Left kidney (tissue), 2 donors: Measurements from ENCODE around the gene SHC3. TPM values are rescaled to one million over a fixed set of nuclear protein-coding genes. Genes with fewer than 3 reads are reported as not detected.

Experiments used
- DNase-seq: peaks from one replicate; pipeline ENCODE4 v3.0.0-alpha.2; 2013
- polyA plus RNA-seq: library from polyadenylated mRNA; unstranded; fragments of 120-200 nt; gene quantifications from one replicate; pipeline ENCODE4 v1.2.1, GENCODE V29; 2013; ENCODE audit not compliant: insufficient read length

The SHC3 gene
- polyA plus RNA-seq, 1 donor = 2.7 TPM

DNA sequence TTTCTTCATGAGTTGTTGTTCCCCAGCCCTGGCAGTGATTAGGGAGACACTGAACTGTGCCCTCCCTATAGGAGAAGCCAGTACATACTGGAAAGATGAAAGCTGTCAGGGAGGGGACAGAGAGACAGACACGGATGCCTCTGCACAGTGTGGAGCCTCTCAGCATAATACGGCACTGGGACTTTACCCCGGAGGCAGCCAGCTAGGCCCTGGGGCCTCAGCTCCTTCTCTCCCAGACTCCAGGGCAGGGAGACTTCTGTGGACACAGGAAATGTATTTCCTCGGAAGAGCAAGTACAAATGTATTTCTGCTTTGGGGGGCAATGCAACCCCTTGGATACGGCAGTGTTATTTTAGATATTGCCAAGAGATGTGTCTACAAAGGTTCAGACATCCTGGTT is 125.3 kb downstream of the SHC3 start:
- no peak for DNase-seq

DNA sequence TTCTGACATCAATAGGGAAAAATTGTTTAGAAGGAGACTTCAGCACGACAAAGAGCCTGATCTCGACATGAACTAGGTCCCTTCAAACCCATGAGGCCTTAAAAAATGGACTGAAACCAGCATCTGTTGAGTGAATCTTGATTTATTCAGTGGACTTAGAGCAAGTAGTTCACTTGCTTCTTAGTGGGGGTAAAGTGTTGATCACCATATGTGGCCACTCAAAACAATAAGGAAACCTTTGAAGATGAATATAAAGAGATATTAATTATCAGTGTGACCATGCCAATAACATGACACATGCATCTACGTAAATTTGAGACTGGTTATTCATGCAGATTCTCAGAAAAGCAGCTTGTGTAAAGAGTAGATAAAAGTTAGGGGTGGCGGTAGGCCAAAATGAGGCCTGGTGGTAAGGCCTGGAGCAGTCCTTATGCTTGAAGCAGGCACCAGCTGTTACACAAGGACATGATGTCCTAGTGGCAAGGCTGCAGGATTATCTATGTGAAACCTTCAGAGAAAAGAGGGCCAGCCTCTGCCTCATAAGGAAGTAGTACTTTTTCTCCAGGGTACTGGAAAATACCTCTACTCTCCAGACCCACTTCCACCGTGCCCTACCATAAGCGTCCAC is 126.0 kb downstream of the SHC3 start:
- no peak for DNase-seq

DNA sequence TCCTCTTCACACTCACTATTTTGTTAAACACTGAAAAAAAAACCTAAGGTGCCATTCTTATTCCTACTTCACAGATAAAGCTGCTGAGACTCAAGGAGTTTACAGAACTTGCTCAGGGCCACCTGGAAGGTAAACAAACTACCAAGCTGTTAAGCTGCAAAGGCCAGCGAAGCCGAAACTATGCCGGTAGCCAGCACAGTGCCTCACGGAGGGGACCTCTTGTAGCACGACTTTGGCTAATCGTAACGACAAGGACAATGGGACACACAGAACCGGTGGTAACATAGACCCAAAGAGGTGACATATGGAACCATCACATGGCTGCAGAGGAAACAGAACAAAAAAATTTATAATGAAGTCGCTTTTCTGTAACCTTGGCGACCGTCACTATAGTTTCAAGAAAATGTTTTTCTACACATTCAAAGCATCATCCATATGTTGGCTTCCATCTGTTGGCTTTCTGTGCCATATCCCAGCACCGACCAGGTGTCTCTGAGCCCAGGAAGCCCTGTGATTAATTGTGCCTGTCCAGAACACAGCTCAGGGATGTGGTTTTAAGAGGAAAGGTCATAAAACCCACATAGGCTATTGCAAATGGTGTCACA is 127.1 kb downstream of the SHC3 start:
- DNase-seq = no peak

DNA sequence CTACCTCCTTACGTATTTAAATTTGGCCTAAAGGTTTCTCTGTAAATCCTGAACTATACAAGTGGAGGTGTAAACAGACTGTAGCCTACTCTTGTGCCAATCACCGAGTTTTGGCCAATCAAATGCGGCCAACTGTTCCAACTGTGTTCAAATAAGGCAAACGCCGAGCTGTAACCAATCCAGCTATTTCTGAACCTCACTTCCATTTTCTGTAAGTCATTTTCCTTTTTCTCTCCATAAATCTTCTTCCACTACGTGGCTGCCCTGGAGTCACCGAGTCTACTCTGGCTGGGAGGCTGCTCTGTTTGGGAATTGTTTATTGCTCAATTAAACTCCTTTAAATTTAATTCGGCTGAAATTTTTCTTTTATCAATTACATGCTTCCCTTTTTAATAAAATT is 129.0 kb downstream of the SHC3 start:
- DNase-seq = no peak

DNA sequence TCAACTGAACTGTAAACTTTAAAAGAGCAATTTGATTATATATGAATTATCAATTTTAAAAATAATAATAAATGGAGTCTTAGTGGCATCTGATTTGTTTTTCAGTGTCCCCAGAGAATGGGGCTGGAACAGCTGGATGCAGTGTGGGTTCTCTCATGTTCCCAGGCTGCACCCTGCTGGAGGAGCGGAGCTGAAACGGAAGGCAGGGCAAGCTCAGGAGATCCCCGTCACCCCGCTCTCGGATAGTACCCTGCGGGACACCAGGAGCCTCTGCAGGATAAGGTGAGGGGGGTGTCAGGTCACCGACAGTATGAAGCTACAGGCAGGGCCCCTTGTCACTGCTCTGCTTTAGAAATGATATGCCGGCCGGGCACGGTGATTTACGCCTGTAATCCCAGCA is 130.0 kb downstream of the SHC3 start:
- no peak for DNase-seq

DNA sequence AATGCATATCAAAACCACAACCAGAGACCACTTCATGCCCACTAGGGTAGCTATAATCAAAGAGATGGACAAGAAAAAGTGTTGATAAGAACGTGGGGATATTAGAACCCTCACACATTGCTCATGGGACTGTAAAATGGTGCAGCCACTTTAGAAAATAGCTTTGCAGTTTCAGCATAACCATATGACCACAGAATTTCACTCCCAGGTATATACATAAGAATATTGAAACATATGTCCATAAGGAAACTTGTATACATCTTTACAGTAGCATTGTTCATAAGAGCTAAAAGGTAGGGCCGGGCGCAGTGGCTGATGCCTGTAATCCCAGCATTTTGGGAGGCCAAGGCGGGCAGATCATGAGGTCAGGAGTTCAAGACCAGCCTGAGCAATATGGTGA is 131.0 kb downstream of the SHC3 start:
- no peak for DNase-seq

DNA sequence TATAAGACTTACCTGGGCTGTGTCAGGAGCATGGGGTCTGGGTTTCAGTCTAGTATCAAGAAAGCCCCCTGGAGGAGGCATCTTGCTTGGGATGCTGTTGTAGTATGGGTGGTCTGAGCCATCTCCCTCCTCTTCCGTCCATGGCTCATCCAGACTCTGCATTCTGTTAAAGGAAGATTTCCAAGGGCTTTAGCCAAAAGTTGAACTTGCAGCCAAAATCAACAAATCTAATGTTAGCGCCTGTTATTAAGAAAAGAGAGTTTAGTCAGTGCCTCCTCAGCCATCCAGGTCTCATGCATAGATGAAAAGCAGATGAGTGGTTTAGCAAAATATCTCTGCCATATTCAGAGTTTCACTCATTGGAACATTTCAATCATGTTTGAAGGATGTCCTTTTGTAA is 131.8 kb downstream of the SHC3 start:
- DNase-seq = no peak

DNA sequence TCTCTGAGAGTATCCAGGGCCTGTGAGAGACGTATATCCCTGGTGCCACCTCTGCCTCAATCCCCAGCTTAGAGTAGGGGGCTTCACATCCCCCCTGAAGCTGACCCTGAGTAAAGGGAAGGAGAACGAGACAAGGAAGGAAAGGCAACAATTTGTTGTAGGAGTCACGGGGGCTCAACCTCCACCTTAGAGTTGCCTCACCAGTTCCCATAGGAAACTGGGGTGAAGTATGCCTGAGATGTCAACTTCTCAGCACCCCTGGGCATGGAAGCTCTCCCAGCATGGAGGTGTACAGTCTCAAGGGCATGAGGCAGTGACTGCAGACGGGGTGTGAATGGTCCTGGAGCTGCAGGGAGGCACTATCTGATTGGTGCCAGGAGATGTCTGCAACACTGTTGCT is 133.7 kb downstream of the SHC3 start:
- DNase-seq = no peak

DNA sequence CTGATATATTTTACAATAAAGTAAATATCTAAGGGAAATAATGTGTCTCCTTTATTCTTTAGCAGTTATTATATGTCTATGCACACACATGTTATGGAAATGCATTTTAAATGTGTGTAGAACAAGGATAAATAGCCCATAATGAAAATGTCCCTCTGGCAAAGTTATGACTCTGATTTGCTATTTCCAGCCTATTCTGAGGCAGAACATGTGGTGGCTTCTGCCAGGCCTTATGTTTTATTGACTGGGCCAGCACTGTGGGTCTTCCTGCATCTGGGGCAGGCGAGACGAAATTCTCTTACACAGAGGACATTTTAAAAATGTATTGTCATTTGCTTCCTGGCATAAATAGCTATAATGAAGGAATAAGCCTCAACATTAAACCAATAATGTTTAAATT is 134.5 kb downstream of the SHC3 start:
- no peak for DNase-seq

DNA sequence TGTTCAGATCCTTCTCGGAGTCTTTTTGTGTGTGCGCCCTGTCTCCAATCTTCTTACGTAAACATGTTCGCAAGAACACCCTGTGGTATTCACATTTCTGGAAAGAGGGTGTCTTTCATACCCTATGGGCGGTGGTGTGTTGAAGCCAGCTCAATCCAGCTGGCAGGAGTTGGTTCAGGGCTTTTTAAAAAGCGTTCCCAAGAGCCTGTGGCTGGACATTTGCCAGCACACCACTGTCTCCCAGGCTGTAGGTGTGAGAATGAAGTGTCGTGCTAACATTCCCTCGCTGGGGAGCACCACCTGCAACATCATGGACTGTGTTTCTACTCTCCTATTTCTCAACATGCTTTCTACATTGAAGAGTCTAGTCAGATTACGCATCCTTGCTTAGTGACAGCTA is 135.6 kb downstream of the SHC3 start:
- DNase-seq = no peak

DNA sequence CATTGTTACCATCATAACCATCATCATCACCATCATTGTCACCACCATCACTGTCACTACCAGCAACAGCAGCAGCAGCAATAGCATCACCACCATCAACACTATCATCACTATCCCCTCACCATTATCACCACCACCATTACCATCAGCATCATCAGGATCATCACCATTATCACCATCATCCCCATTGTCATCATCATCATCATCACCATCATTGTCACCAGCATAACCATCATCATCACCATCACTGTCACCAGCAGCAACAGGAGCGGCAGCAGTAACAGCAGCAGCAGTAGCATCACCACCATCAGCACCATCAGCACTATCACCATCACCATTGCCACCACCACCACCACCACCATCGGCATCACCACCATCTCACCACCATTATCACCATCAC is 139.0 kb downstream of the SHC3 start:
- DNase-seq = no peak

DNA sequence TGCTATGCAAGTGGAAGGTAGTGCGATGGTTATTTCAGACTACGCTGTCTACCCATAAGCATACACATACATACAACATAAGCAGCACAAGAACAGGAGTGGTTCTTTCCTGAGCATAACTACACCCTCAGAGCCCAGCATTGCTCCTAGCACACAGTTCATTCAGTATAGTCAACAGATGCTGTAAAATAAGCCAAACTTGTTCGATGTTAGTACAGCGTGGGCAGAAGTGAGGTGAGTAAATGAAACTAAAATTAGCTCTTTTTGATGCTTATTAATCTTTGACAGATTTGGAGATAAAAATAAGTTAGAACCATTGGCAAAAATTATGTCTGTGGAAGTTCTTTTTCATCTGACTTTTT is 139.5 kb downstream of the SHC3 start:
- DNase-seq = no peak

DNA sequence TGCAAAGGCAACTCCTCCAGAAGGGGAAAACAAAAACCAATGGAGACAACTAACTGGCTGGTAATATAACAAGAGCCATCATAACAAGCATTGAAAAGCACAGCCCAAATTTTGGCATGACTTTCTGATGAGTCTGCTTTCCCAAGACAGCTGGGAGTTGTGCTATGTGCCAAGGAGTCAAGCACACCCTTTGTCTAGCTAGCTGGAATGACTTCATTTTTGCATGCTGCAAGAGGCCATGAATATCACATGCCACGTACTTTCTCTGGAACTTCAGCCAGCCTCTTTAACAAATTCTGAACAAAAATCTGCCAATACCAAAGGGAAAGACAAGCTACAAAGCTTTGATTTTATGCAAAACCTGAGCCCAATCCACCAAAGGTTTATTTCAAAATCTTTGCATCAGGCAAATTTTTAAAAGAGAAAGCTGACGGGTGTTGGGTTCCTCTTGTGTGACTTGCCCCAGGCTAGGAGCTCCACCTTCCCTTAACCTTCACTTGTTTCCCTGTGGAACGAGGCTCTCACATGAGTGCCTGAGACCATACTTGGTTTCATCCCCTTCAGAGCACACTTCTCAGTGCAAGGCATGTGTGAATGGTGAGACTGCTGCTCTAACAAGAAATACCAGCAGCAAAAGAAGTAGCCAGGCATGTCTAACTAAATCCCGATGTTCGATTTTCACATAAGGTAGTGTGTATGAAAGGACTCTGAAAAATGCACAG is 140.1 kb downstream of the SHC3 start:
- no peak for DNase-seq

DNA sequence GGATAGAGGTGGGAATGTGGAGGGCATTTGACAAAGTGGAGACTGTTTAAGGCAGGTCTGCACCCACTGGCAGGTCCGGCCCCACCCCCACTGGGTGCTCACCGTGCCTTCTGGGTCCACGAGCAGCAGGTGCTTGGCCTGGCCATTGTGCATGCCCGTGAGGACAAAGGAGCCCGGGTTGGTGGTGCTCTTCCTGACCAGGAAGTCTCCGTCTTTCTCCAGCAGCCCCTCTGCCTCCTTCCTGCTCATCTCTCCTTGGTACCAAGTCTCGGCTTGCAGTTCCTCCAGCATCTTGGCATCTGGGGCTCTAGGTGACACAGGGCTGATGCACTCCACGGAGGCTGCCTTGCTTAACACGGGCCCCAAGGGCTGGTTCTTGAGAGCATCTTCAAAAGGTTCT is 140.7 kb downstream of the SHC3 start:
- DNase-seq = no peak

DNA sequence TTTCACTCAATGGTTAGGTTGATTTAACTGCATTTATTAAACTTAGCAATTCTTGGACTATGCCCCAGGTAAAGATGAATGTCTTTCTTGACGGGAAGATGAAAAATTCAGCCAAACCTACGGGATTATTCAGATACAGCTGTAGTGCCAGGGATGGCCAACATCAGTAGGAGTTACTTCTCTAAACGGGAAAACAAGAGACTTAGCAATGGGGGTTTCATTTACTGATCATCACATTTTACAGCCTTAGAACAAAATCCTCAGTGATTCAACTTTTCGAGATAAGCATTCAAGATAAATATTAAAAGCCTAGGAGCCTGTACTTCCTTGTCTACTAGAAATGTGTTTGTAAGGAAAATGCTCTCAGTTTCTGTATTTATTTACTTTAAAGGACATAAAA is 141.3 kb downstream of the SHC3 start:
- no peak for DNase-seq

DNA sequence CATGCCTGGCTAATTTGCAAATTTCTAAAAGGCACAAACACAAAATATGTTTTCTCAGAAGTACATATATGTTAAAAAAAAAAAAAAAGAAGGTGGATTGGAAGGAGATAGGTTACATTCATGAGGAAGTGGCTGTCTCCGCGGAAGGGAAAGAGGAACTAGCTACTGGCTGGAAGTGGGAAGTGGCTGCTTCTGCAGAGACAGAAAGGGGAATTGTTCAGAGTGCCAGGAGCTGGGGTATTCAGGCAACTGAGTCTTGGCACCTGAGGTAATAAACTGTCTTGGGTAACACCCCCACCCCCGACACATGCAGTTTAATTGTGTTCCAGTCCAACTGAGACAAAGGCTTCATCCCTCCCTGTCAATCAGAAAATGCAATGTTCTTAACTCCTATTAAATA is 141.7 kb downstream of the SHC3 start:
- no peak for DNase-seq

DNA sequence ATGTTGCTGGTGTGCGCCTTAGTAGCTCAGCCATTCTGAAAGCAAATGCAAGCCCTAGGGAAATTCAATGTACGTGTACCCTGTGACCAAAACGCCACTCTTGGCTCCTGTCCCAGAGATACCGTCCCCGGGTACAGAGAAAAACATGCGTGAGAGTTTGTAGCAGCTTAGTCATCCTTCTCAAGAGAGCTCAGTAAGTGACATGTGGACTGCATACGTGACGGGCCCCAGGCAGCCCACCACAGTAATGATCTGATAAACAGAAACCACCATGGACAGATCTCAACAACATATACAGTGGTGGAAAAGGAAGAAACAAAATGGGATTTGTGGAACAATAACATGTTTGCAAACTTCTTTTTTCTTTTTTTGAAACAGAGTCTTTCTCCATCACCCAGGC is 142.2 kb downstream of the SHC3 start:
- DNase-seq = no peak

DNA sequence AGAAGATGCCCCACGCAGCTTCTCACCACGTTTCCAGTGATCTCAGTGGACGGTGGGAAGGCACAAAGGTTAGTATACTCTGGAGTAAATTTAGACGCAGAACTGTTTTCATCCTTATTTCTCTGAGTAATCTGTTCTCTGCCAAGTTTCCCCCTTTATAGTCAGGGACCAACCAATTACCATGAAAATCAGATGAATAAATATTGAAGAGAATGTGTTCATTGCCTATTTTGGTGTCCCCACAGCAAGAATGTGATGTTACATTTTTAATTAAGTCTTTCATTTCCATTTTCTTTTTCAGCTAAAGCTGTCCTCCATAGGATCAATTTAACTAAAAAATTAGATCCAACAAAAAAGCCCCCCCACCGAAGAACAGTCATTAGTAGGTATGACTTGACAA is 146.0 kb downstream of the SHC3 start:
- DNase-seq = no peak

DNA sequence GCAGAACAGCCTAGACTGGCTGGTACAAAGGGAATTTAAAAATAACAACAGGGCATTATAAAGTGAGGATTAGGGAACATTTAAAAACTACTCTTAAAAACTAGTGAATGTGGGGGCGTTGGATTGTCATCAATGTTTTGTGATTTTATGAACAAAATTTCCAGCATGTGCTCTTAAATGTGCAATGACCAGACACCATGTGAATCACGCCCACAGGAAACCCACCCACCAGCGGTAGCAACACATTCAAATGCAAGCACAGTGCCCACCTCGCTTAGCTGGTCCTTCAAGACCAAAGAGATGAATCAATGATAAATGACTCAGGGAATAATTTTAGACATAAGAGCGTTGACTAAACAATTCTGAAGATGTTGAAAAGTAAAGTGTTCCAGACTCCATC is 146.4 kb downstream of the SHC3 start:
- no peak for DNase-seq

DNA sequence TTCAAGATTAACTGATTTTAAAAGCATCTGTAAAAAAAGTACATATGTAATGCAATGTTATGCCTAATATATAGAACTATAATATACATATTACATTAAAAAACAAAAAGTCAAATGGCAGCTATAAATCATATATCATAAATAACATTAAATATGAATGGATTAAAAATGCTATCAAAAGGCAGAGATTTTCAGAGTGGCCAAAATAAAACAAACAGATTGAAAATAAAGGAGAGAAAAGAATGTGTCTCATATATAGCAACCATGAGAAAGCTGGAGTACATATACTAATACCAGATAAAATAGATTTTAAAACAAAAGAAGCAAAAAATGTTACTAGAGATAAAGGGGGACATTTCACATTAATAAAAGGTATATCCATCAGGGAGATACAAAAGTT is 148.8 kb downstream of the SHC3 start:
- DNase-seq = no peak

DNA sequence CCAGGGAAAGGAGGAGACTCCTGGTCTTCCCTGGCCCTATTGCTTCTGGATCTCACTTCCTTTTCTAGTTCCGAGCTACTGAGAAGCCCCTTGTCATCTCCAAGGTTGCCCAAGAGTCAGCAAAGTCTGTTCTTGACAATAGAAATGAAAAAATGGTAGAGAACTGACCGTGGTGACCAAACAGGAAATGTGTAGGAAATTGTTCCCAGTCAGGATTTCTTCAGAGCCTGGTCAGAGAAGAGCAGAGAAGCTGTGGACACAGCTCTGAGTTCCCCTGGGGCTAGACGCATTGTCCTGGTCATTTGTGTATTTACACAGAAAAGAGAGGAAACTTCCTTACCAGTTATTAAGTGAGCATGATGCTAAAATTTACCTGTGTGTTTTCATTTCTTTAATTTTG is 151.7 kb downstream of the SHC3 start:
- DNase-seq = no peak

DNA sequence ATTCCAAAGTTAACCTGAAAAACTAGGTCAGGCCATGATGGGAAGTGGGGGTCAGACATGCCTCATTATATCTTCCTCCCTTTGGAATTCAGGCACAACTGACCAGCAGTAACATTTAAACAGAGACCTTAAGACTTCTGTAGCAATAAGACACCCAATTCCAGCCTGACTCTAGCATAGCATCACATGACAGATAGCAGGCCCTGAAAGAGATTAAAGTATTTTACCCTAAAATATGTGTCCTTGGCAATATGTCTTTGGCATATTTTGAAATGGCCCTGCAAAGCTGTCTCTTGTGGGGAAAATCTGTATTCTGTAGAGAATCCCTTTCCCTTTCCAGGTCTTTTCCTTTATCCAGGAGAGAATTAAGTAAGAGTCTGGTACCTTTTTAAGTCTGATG is 153.1 kb downstream of the SHC3 start:
- DNase-seq = no peak

DNA sequence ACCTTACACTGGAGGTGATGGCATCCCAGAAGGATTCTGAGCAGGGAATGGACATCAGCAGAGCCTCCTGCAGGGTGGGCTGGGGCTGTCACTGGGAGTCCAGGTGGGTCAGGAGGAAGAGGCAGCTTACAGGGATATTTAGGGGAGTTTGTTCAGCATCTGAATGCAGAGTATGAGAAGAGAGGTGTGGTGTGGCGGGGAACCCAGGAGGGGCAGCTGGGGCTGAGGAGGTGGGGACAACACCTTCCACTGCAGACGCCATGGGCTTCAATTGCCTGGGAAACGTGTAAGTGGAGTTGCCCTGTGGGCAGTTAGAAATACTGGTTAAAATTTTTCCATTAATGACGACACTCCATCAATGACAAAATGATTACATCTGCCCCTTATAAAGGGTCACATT is 153.9 kb downstream of the SHC3 start:
- DNase-seq = no peak

DNA sequence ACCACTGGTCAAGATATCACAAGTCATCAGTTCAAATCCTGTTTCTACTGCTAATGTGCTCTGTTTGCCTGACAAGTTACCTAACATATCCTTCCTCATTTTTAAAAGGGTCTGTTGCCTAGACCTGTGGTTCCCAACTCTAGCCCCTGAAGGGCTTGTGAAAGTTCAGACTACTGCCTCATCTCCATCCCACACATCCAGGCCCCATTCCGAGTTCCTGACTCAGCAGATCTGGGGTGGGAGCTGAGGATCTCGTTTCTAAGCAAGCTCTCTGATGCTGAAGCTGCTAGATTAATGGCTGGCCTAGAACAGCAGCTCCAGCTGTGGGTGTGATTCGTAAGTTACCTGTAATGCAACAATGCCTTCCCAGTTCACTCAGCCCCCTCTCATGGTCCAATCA is 154.9 kb downstream of the SHC3 start:
- no peak for DNase-seq
